SU-DHL-6 (cell line): ENCODE results near the gene KCNK15.

Experiments
- EZH2phosphoT487 ChIP-seq: fragments of 200-600 bp; sonication (generic), shearing (Covaris generic); conservative IDR thresholded peaks from 2 replicates; pipeline ENCODE4 v1.6.1; 2018; ENCODE audit warnings: mild to moderate bottlenecking, antibody characterized with exemption, low read length, moderate library complexity, mixed read lengths
- TF ChIP-seq, protein P1 (sequence below): fragments of 200-600 bp; sonication (generic); IDR thresholded peaks from one replicate; pipeline ENCODE4 v1.5.1; 2017; ENCODE audit warnings: antibody characterized with exemption, mild to moderate bottlenecking, low read length, moderate library complexity; ENCODE audit not compliant: insufficient read depth, poor library complexity, severe bottlenecking

DNA sequence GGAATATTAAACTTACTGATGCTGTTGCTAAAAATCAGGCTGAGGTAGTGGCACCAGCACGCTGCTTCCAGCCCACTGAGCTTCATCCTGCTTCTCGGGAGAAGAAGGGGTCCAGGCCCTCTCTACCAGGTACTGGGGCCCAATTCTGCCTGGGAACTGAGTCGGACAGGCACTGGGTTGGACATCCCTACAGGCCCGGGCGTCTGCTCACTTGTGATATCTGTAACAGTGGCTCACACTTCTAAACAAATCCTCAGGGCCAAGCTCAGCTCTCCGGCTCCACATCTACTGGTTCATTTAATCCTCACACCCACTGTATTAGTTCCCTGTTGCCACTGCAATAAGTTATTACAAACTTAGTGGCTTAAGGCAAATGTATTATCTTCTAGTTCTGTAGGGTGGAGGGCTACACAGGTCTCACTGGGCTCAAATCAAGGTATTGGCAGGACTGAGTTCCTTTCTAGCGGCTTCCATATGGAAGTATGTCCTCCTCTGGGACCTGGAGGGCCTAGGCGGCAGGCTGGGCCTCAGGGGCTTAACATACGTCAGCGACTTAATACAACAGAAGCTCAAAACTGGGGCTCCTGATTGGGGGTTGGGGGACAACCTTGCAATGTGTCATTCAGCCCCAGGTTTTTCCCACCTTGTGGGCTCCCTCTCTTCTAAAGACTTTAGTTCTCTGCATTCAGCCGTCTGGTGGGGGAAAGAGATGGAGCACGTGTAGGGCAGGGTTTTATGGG, 1.6 kb upstream of the KCNK15 start:
- TF ChIP-seq, protein P1, sequence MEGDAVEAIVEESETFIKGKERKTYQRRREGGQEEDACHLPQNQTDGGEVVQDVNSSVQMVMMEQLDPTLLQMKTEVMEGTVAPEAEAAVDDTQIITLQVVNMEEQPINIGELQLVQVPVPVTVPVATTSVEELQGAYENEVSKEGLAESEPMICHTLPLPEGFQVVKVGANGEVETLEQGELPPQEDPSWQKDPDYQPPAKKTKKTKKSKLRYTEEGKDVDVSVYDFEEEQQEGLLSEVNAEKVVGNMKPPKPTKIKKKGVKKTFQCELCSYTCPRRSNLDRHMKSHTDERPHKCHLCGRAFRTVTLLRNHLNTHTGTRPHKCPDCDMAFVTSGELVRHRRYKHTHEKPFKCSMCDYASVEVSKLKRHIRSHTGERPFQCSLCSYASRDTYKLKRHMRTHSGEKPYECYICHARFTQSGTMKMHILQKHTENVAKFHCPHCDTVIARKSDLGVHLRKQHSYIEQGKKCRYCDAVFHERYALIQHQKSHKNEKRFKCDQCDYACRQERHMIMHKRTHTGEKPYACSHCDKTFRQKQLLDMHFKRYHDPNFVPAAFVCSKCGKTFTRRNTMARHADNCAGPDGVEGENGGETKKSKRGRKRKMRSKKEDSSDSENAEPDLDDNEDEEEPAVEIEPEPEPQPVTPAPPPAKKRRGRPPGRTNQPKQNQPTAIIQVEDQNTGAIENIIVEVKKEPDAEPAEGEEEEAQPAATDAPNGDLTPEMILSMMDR = no peak
- TF ChIP-seq EZH2phosphoT487 = no peak
